ENCODE data around the gene HES5. TPM values are rescaled to one million over a fixed set of nuclear protein-coding genes. Genes with fewer than 3 reads are reported as not detected.

HES5 gene
- polyA plus RNA-seq, 2 of the 4 experiments (the other 2 are of a cell fraction), result not detected

DNA sequence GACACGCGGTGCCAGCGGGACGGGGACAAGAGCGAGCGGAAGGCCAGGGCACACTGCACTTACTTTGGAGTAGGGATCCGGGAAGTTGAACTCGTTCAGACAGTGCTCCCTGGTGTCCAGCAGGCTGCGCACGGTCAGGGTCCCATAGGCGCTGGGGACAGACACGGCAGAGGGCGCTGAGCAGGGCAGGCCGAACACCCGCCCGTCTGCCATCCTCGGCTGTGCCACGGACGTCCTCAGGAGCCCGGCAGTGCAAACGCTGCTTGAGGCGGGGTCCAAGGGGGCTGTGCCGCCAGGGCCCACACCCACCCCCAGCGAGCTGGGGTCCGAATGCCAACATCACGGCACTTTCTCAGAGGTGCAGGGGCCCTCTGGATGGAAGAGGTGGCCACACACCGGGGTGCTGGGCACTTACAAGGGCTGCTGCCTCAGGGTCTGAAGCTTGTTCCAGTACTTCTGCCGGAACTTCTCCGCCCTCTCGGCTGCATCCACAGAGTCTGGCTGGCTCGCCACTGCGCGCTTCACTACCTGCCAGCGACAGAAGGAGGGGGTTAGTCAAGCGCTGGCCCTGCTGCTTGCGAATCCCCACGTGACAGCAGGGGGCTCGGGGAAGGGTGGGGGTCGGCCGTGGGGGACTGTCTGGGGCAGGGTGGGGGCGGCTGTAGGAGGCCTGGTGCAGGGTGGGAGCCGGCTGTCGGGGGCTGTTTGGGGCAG is 16.0 kb downstream of the HES5 start (continued):
- TF ChIP-seq FOSL2 (IDR thresholded peaks at IDR 0.05), result no peak
- TF ChIP-seq FOSL2 (CRISPR knock-in tag; IDR thresholded peaks at IDR 0.05), result no peak
- no peak for TF ChIP-seq CEBPB (IDR thresholded peaks at IDR 0.05)
- no peak for TF ChIP-seq ZFP36 (IDR thresholded peaks at IDR 0.05; ENCODE audit: borderline replicate concordance, partially characterized antibody)

- Histone ChIP-seq H3K9me3 (no peaks in the 10 kb centered on the region), H3K4me3 (no peak overlapping the region), H3K4me2 (no peak overlapping the region), H3K4me1 (no peaks in the 10 kb centered on the region), H3K27ac (no peak overlapping the region)
- ChIA-PET POLR2A (no interaction called here), CTCF (no interaction called here)
- no peak for DNase-seq (ENCODE audit: low read depth in 1 of 2, low spot score in 1 of 2)
- no peak for TF ChIP-seq TP53 (CRISPR knock-in tag; IDR thresholded peaks at IDR 0.05)
- TF ChIP-seq ZFP36 (IDR thresholded peaks at IDR 0.05; ENCODE audit: borderline replicate concordance, partially characterized antibody), result no peak
- TF ChIP-seq, protein P1, sequence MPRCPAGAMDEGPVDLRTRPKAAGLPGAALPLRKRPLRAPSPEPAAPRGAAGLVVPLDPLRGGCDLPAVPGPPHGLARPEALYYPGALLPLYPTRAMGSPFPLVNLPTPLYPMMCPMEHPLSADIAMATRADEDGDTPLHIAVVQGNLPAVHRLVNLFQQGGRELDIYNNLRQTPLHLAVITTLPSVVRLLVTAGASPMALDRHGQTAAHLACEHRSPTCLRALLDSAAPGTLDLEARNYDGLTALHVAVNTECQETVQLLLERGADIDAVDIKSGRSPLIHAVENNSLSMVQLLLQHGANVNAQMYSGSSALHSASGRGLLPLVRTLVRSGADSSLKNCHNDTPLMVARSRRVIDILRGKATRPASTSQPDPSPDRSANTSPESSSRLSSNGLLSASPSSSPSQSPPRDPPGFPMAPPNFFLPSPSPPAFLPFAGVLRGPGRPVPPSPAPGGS (IDR thresholded peaks at IDR 0.05), result no peak
- TF ChIP-seq FOSL2 (IDR thresholded peaks at IDR 0.05), result no peak
- no peak for TF ChIP-seq FOSL2 (CRISPR knock-in tag; IDR thresholded peaks at IDR 0.05)
- TF ChIP-seq JUNB (IDR thresholded peaks at IDR 0.05), result no peak
- TF ChIP-seq ESRRA (IDR thresholded peaks at IDR 0.05; ENCODE audit: borderline replicate concordance, low read length), result no peak
- TF ChIP-seq REST (IDR thresholded peaks at IDR 0.05), result no peak
- TF ChIP-seq TFCP2L1 (CRISPR knock-in tag; IDR thresholded peaks at IDR 0.05), result no peak
- FAIRE-seq, result no peak
- ATAC-seq, result no peak
- WGBS (ENCODE audit: missing lambda C conversion rate), result 97% methylated on average over 10 of the region's 31 CpGs
Measured at GRCh38 chr1:2512862-2513421, 17.1 kb downstream of the HES5 start.

- Histone ChIP-seq H3K9me3 (no peaks in the 10 kb centered on the region), H3K4me3 (no peak overlapping the region), H3K4me1 (no peaks in the 10 kb centered on the region), H3K4me2 (no peak overlapping the region), H3K27ac (no peak overlapping the region)
- ATAC-seq (no peak), FAIRE-seq (no peak), DNase-seq (ENCODE audit: low read depth in 1 of 2, low spot score in 1 of 2) (no peak)
- 96% methylated on average over 12 of the region's 27 CpGs for WGBS (ENCODE audit: missing lambda C conversion rate)
- ChIA-PET CTCF (interaction anchor here (1.1 to 1.3 kb wide), 2 partner anchors 37 to 96 kb away, joined by 3 read pairs; no protein-coding TSS in a partner anchor), POLR2A (no interaction called here)
- TF ChIP-seq RAD21 (conservative IDR thresholded peaks at IDR 0.05 in 1 of 2, IDR thresholded peaks at IDR 0.05 in 1 of 2) (no peak), POLR2A (IDR thresholded peaks at IDR 0.05; ENCODE audit: low read length) (no peak), HOXB13 (CRISPR knock-in tag; IDR thresholded peaks at IDR 0.05; ENCODE audit: low read depth) (no peak), FOSL2 (IDR thresholded peaks at IDR 0.05) (no peak), FOSL2 (CRISPR knock-in tag; IDR thresholded peaks at IDR 0.05) (no peak), HDAC2 (IDR thresholded peaks at IDR 0.05) (no peak), NPAS2 (CRISPR knock-in tag; IDR thresholded peaks at IDR 0.05; ENCODE audit: borderline replicate concordance) (no peak), RCOR1 (IDR thresholded peaks at IDR 0.05; ENCODE audit: low read depth, low read length) (no peak), HMGXB4 (CRISPR knock-in tag; IDR thresholded peaks at IDR 0.05; ENCODE audit: borderline replicate concordance) (no peak), HOXB5 (CRISPR knock-in tag; IDR thresholded peaks at IDR 0.05) (no peak), EHF (CRISPR knock-in tag; IDR thresholded peaks at IDR 0.05) (no peak), ZSCAN20 (CRISPR knock-in tag; IDR thresholded peaks at IDR 0.05) (no peak), MAZ (IDR thresholded peaks at IDR 0.05; ENCODE audit: borderline replicate concordance, low read depth, low read length) (no peak), ZC3H11A (IDR thresholded peaks at IDR 0.05) (no peak), JUN (IDR thresholded peaks at IDR 0.05) (no peak), CHD2 (IDR thresholded peaks at IDR 0.05; ENCODE audit: low read length, partially characterized antibody) (no peak)
- TF ChIP-seq, protein P2, sequence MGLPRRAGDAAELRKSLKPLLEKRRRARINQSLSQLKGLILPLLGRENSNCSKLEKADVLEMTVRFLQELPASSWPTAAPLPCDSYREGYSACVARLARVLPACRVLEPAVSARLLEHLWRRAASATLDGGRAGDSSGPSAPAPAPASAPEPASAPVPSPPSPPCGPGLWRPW (IDR thresholded peaks at IDR 0.05), result no peak
- TF ChIP-seq, protein P1 (IDR thresholded peaks at IDR 0.05), result no peak
Measured at GRCh38 chr1:2510366-2511155, 19.5 kb downstream of the HES5 start.
